H1 (cell line): Measurements from ENCODE around the gene FAM193A. TPM values are rescaled to one million over a fixed set of nuclear protein-coding genes. Genes with fewer than 3 reads are reported as not detected.

Source experiments
- CTCF ChIA-PET: fragments of 300-600 bp; sonication (Branson Sonifier 250); formaldehyde crosslinking; loops from one replicate; lab custom pipeline; 2021; ENCODE audit not compliant: partially characterized antibody; lab: Charles Lee
- POLR2A ChIA-PET: fragments of 300-600 bp; sonication (Branson Sonifier 250); formaldehyde crosslinking; loops from one replicate; lab custom pipeline; 2021; ENCODE audit warnings: inconsistent platforms; ENCODE audit not compliant: partially characterized antibody; lab: Charles Lee
- DNase-seq, 2 experiments: peaks; one replicate each; pipeline versions ENCODE4 v3.0.0 to v3.0.0-alpha.2; 2010 to 2022; ENCODE audit warnings: low spot score in 2 of 2, low read depth in 1 of 2, mixed read lengths in 1 of 2
- FAIRE-seq: peaks from 2 replicates; lab custom pipeline; 2011; peaks lifted over from hg19 to GRCh38; lab: Jason Lieb, UNC
- H2AFZ ChIP-seq: 2 replicates; pipeline ENCODE4 v1.8.1; 2012; ENCODE audit warnings: low read length, inconsistent platforms
- H2AK5ac ChIP-seq: 2 replicates; pipeline ENCODE4 v1.6.1; 2013; ENCODE audit warnings: low read depth, low read length
- H2BK120ac ChIP-seq: replicated peaks from 2 replicates; pipeline ENCODE3; 2013; ENCODE audit warnings: low read depth, low read length, inconsistent platforms
- H2BK12ac ChIP-seq: 2 replicates; pipeline ENCODE4 v1.6.1; 2013; ENCODE audit warnings: low read depth, low read length
- H2BK15ac ChIP-seq: 2 replicates; pipeline ENCODE4 v1.6.1; 2013; ENCODE audit warnings: low read length
- H2BK20ac ChIP-seq: 2 replicates; pipeline ENCODE4 v1.6.1; 2013; ENCODE audit warnings: low read length
- H2BK5ac ChIP-seq: 2 replicates; pipeline ENCODE4 v1.6.1; 2013; ENCODE audit warnings: low read depth, low read length
- H3K14ac ChIP-seq: 2 replicates; pipeline ENCODE4 v1.6.1; 2013; ENCODE audit warnings: inconsistent platforms; ENCODE audit not compliant: insufficient read length
- H3K18ac ChIP-seq: 2 replicates; pipeline ENCODE4 v1.6.1; 2013; ENCODE audit warnings: low read length; ENCODE audit errors: extremely low read depth
- H3K23ac ChIP-seq: 2 replicates; pipeline ENCODE4 v1.6.1; 2013; ENCODE audit warnings: inconsistent platforms; ENCODE audit not compliant: insufficient read length
- H3K23me2 ChIP-seq: 2 replicates; pipeline ENCODE4 v1.6.1; 2013; ENCODE audit warnings: low read depth, low read length
- H3K27ac ChIP-seq: 2 replicates; pipeline ENCODE4 v1.6.1; 2011; ENCODE audit warnings: low read depth, low read length, inconsistent platforms
- H3K27me3 ChIP-seq, 4 experiments: replicated peaks in 1 of 4; 1 replicate in 1 of 4; 2 replicates in 3 of 4; pipeline versions ENCODE4 v1.6.1 to v1.8.1; 2011 to 2013; ENCODE audit warnings: low read length in 3 of 4, mild to moderate bottlenecking in 3 of 4, inconsistent platforms in 2 of 4, mixed read lengths in 2 of 4, moderate library complexity in 1 of 4; ENCODE audit not compliant: control insufficient read depth in 3 of 4, insufficient read depth in 3 of 4; ENCODE audit errors: extremely low read depth in 1 of 4
- H3K36me3 ChIP-seq, 4 experiments: 2 replicates each; pipeline versions ENCODE4 v1.6.1 to v1.8.1; 2011 to 2013; ENCODE audit warnings: mild to moderate bottlenecking in 4 of 4, low read length in 3 of 4, moderate library complexity in 2 of 4, control low read depth in 1 of 4, inconsistent platforms in 1 of 4; ENCODE audit not compliant: insufficient read depth in 4 of 4, control insufficient read depth in 2 of 4
- H3K4ac ChIP-seq: replicated peaks from 2 replicates; pipeline ENCODE3; 2013; ENCODE audit warnings: low read length, low read depth, mixed read lengths, inconsistent platforms; ENCODE audit not compliant: insufficient read length
- H3K4me1 ChIP-seq, 4 experiments: replicated peaks in 1 of 4; 1 replicate in 1 of 4; 2 replicates in 3 of 4; pipeline versions ENCODE4 v1.6.1 to v1.8.1; 2011 to 2013; ENCODE audit warnings: low read length in 3 of 4, inconsistent platforms in 2 of 4, mixed read lengths in 1 of 4; ENCODE audit not compliant: insufficient read depth in 4 of 4, control insufficient read depth in 3 of 4
- H3K4me2 ChIP-seq, 2 experiments: 2 replicates each; pipeline versions ENCODE4 v1.6.1 to v1.8.1; 2011 to 2013; ENCODE audit warnings: low read depth in 2 of 2, low read length in 2 of 2, control low read depth in 1 of 2, inconsistent platforms in 1 of 2, mild to moderate bottlenecking in 1 of 2; ENCODE audit not compliant: insufficient read depth in 1 of 2
- H3K4me3 ChIP-seq, 4 experiments: fragments of 200-600, 300-600 bp in 1 of 4; sonication (generic), shearing (Covaris generic), sonication (Bioruptor Twin) in 1 of 4; 2 replicates each; pipeline versions ENCODE4 v1.5.1 to v1.8.1; 2011 to 2016; ENCODE audit warnings: low read length in 4 of 4, low read depth in 3 of 4, control low read depth in 2 of 4, inconsistent platforms in 2 of 4, mild to moderate bottlenecking in 2 of 4, mixed read lengths in 1 of 4, moderate library complexity in 1 of 4; ENCODE audit not compliant: insufficient read depth in 2 of 4; ENCODE audit errors: extremely low read depth in 1 of 4
- H3K56ac ChIP-seq: replicated peaks from 2 replicates; pipeline ENCODE3; 2013; ENCODE audit warnings: low read depth, mild to moderate bottlenecking, mixed read lengths, low read length, inconsistent platforms; ENCODE audit not compliant: insufficient read length
- H3K79me1 ChIP-seq: 2 replicates; pipeline ENCODE4 v1.6.1; 2013; ENCODE audit warnings: low read depth, low read length, control low read depth
- H3K79me2 ChIP-seq, 2 experiments: 2 replicates each; pipeline versions ENCODE4 v1.6.1 to v1.8.1; 2012 to 2013; ENCODE audit warnings: low read length in 2 of 2, mild to moderate bottlenecking in 2 of 2, inconsistent platforms in 1 of 2; ENCODE audit not compliant: insufficient read depth in 2 of 2, control insufficient read depth in 1 of 2
- H3K9ac ChIP-seq, 4 experiments: replicated peaks in 1 of 4; 1 replicate in 1 of 4; 2 replicates in 3 of 4; pipeline versions ENCODE4 v1.6.1 to v1.8.1; 2011 to 2013; ENCODE audit warnings: low read depth in 3 of 4, low read length in 3 of 4, control low read depth in 2 of 4, mild to moderate bottlenecking in 2 of 4, moderate library complexity in 2 of 4, inconsistent platforms in 1 of 4; ENCODE audit errors: extremely low read depth in 1 of 4
- H3K9me3 ChIP-seq, 2 experiments: 2 replicates each; pipeline versions ENCODE4 v1.6.1 to v1.8.1; 2012 to 2013; ENCODE audit warnings: mild to moderate bottlenecking in 2 of 2, moderate library complexity in 2 of 2, control low read depth in 1 of 2, inconsistent platforms in 1 of 2, low read depth in 1 of 2, low read length in 1 of 2, mixed read lengths in 1 of 2; ENCODE audit not compliant: insufficient read depth in 2 of 2
- H4K20me1 ChIP-seq, 2 experiments: replicated peaks in 1 of 2; 2 replicates each; pipeline versions ENCODE3 to v1.8.1; 2011 to 2013; ENCODE audit warnings: inconsistent platforms in 2 of 2, low read length in 2 of 2, mild to moderate bottlenecking in 1 of 2; ENCODE audit not compliant: insufficient read depth in 2 of 2, control insufficient read depth in 1 of 2
- H4K5ac ChIP-seq: 2 replicates; pipeline ENCODE4 v1.6.1; 2013; ENCODE audit warnings: low read length, low read depth, mixed read lengths, inconsistent platforms; ENCODE audit not compliant: insufficient read length
- H4K8ac ChIP-seq: 2 replicates; pipeline ENCODE4 v1.8.0; 2013; ENCODE audit warnings: mild to moderate bottlenecking, moderate library complexity, low read length, inconsistent platforms; ENCODE audit not compliant: insufficient read depth; ENCODE audit errors: extremely low read depth
- H4K91ac ChIP-seq: replicated peaks from 2 replicates; pipeline ENCODE3; 2013; ENCODE audit warnings: low read length, mixed read lengths, inconsistent platforms; ENCODE audit not compliant: insufficient read length
- BACH1 ChIP-seq: IDR thresholded peaks from 2 replicates; pipeline ENCODE4 v1.6.1; 2012; ENCODE audit warnings: low read length, improper control_type of control experiment
- CBX5 ChIP-seq: fragments of 300-800, 300-1000 bp; sonication (generic); IDR thresholded peaks from 2 replicates; pipeline ENCODE4 v1.7.1; 2016; ENCODE audit warnings: antibody characterized with exemption, low read length, low read depth
- CTBP2 ChIP-seq: IDR thresholded peaks from 2 replicates; pipeline ENCODE4 v1.7.0; 2011; ENCODE audit warnings: borderline replicate concordance, mild to moderate bottlenecking, moderate library complexity, mixed read lengths, low read length; ENCODE audit not compliant: insufficient read depth, insufficient read length
- EP300 ChIP-seq, 2 experiments: IDR thresholded peaks; 1 replicate in 1 of 2; 2 replicates in 1 of 2; pipeline ENCODE4 v1.6.1; 2011 to 2012; ENCODE audit warnings: low read depth in 2 of 2, low read length in 2 of 2, mild to moderate bottlenecking in 2 of 2, borderline replicate concordance in 1 of 2, inconsistent platforms in 1 of 2, moderate library complexity in 1 of 2
- NRF1 ChIP-seq: IDR thresholded peaks from 2 replicates; pipeline ENCODE4 v1.6.1; 2011; ENCODE audit warnings: mild to moderate bottlenecking, low read depth, low read length, improper control_type of control experiment
- RFX5 ChIP-seq: IDR thresholded peaks from 2 replicates; pipeline ENCODE4 v1.6.1; 2011; ENCODE audit warnings: low read depth, low read length, improper control_type of control experiment, borderline replicate concordance
- SAP30 ChIP-seq: fragments of 300-600 bp; sonication (generic); IDR thresholded peaks from 2 replicates; pipeline ENCODE4 v1.7.1; 2012; ENCODE audit warnings: low read length, moderate library complexity, mild to moderate bottlenecking, inconsistent platforms; ENCODE audit not compliant: insufficient read depth, insufficient replicate concordance
- SIRT6 ChIP-seq: IDR thresholded peaks from one replicate; pipeline ENCODE4 v1.7.1; 2012; ENCODE audit warnings: low read length, inconsistent platforms
- SP4 ChIP-seq: IDR thresholded peaks from 2 replicates; pipeline ENCODE4 v1.6.1; 2012; ENCODE audit warnings: low read length, inconsistent platforms
- TCF12 ChIP-seq: IDR thresholded peaks from 2 replicates; pipeline ENCODE4 v1.6.1; 2011; ENCODE audit warnings: low read depth, mild to moderate bottlenecking, low read length
- WGBS, 2 experiments: shearing (Covaris generic) in 1 of 2; methylation state at CpG; one replicate each; pipeline versions ENCODE4 v1.1.6 to v1.1.7; 2013 to 2015; ENCODE audit warnings: low lambda C conversion rate in 2 of 2, mixed read lengths in 2 of 2, inconsistent platforms in 1 of 2, low coverage in 1 of 2, missing lambda C conversion rate in 1 of 2; ENCODE audit not compliant: insufficient replicate concordance in 2 of 2, insufficient coverage in 1 of 2, insufficient read length in 1 of 2; ENCODE audit errors: extremely low coverage in 1 of 2, missing lambda C conversion rate in 1 of 2; 5-methylcytosine and 5-hydroxymethylcytosine counted together
- polyA plus RNA-seq, 7 experiments: library from polyadenylated mRNA; depleted of rRNA in 3 of 7; stranded (reverse) in 5 of 7; unstranded in 2 of 7; fragments of >200 nt in 5 of 7; fragments of 200-250 nt in 2 of 7; gene quantifications; 1 replicate in 5 of 7; 2 replicates in 1 of 7; 4 replicates in 1 of 7; pipeline versions ENCODE4 v1.2.1 to v1.2.3, GENCODE V29; 2011 to 2013; ENCODE audit warnings: missing spikeins in 2 of 7, mixed read lengths in 2 of 7
- total RNA-seq: library from RNA; stranded (reverse); fragmentation: NEBNext Ultra II Directional; extraction: Animal tissue kit (Norgen Biotek cat#: 25700); gene quantifications from 2 replicates; pipeline ENCODE4 v1.2.1, GENCODE V29; 2021
- TF ChIP-seq, protein P1 (sequence below): IDR thresholded peaks from 2 replicates; pipeline ENCODE4 v1.6.1; 2012; ENCODE audit warnings: inconsistent platforms
- TF ChIP-seq, protein P2 (sequence below), 3 experiments: IDR thresholded peaks; 1 replicate in 2 of 3; 2 replicates in 1 of 3; pipeline versions ENCODE4 v1.5.1 to v1.6.1; 2011; ENCODE audit warnings: low read length in 3 of 3, mild to moderate bottlenecking in 3 of 3, inconsistent platforms in 2 of 3, low read depth in 1 of 3, moderate library complexity in 1 of 3; ENCODE audit not compliant: insufficient read depth in 1 of 3; ENCODE audit errors: control extremely low read depth in 1 of 3

FAM193A gene
- total and polyA plus RNA-seq, 2 of the 8 experiments (the other 6 are each of a cell fraction or from before 2014, with no cell fraction given): 8.7 to 26.2 TPM

DNA sequence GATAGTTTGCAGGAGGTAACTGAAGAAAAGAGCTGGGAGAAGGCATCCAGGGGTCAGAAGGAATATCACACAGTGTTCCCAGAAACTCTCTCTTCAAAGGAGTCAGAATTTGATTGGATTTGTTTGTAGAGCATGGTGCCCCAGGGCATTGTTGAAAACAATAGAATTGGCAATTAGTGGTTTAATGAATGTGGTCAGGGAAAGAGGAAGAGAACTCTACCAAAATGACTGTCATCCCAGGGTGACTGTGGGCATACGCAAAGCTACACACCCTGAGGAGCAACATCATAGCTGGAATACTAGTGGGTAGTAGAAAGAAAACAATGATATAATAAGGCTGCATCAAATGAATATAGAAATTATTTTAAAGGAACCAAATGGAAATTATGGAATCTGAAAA lies 198.2 kb downstream of the FAM193A start:
- H3K18ac ChIP-seq: no peak overlapping the region
- no peak overlapping the region for H3K4ac ChIP-seq
- no peaks in the 10 kb centered on the region for H3K79me1 ChIP-seq
- H3K9me3 ChIP-seq: peaks cover 0 to 4% of the 10 kb centered on the region in 2 experiments; a peak in 1 of 4 replicates
- no peak for FAIRE-seq
- no peak for DNase-seq
- no peak overlapping the region for H2BK20ac ChIP-seq
- H3K4me3 ChIP-seq: no peak overlapping the region
- no peak overlapping the region for H3K56ac ChIP-seq
- H3K27ac ChIP-seq: no peak overlapping the region
- H3K4me1 ChIP-seq: no peaks in the 10 kb centered on the region
- CTCF ChIA-PET: no interaction called here
- H2BK5ac ChIP-seq: no peak overlapping the region
- H3K9ac ChIP-seq: no peak overlapping the region
- H3K23me2 ChIP-seq: no peaks in the 10 kb centered on the region
- H3K14ac ChIP-seq: no peak overlapping the region
- H4K91ac ChIP-seq: no peak overlapping the region
- POLR2A ChIA-PET: no interaction called here
- no peak overlapping the region for H3K23ac ChIP-seq
- H2BK15ac ChIP-seq: no peak overlapping the region
- no peak overlapping the region for H4K5ac ChIP-seq
- no peaks in the 10 kb centered on the region for H3K27me3 ChIP-seq
- H4K20me1 ChIP-seq: peaks cover 0 to 3% of the 10 kb centered on the region in 2 experiments
- WGBS, 2 experiments: 100% methylated on average over 1 of the region's 1 CpG; no CpG with 5 or more reads in 1 of the 2 experiments
- H4K8ac ChIP-seq: no peak overlapping the region
- no peak overlapping the region for H2BK12ac ChIP-seq
- H2AFZ ChIP-seq: no peak overlapping the region
- no peak overlapping the region for H2AK5ac ChIP-seq
- no peaks in the 10 kb centered on the region for H3K79me2 ChIP-seq
- H2BK120ac ChIP-seq: no peak overlapping the region
- H3K36me3 ChIP-seq: peaks cover 5 to 17% (median 11%) of the 10 kb centered on the region in 4 experiments; a peak in 7 of 8 replicates
- H3K4me2 ChIP-seq: no peak overlapping the region
- no peak for TF ChIP-seq SAP30
- TF ChIP-seq SIRT6: no peak
- TF ChIP-seq RFX5: no peak
- no peak for TF ChIP-seq CBX5
- no peak for TF ChIP-seq NRF1
- TF ChIP-seq, protein P1, sequence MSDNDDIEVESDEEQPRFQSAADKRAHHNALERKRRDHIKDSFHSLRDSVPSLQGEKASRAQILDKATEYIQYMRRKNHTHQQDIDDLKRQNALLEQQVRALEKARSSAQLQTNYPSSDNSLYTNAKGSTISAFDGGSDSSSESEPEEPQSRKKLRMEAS: no peak
- no peak for TF ChIP-seq TCF12
- TF ChIP-seq SP4: no peak
- TF ChIP-seq, protein P2, sequence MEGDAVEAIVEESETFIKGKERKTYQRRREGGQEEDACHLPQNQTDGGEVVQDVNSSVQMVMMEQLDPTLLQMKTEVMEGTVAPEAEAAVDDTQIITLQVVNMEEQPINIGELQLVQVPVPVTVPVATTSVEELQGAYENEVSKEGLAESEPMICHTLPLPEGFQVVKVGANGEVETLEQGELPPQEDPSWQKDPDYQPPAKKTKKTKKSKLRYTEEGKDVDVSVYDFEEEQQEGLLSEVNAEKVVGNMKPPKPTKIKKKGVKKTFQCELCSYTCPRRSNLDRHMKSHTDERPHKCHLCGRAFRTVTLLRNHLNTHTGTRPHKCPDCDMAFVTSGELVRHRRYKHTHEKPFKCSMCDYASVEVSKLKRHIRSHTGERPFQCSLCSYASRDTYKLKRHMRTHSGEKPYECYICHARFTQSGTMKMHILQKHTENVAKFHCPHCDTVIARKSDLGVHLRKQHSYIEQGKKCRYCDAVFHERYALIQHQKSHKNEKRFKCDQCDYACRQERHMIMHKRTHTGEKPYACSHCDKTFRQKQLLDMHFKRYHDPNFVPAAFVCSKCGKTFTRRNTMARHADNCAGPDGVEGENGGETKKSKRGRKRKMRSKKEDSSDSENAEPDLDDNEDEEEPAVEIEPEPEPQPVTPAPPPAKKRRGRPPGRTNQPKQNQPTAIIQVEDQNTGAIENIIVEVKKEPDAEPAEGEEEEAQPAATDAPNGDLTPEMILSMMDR (IDR thresholded peaks at IDR 0.05; ENCODE audit: control extremely low read depth in 1 of 3, insufficient read depth in 1 of 3, low read depth in 1 of 3, low read length in 3 of 3): no peak
- TF ChIP-seq BACH1: no peak
- no peak for TF ChIP-seq CTBP2
- no peak for TF ChIP-seq EP300 (IDR thresholded peaks at IDR 0.05; ENCODE audit: borderline replicate concordance in 1 of 2, low read depth in 2 of 2, low read length in 2 of 2)
